HepG2 (cell line): Measurements from ENCODE around the gene STIP1. TPM values are rescaled to one million over a fixed set of nuclear protein-coding genes. Genes with fewer than 3 reads are reported as not detected.
A peak's percentile ranks its signal among the peaks of the same experiment; 100 is the strongest.

ENCODE experiments used
- ADNP ChIP-seq: sonication (generic); formaldehyde crosslinking; IDR thresholded peaks from 2 replicates; pipeline ENCODE4 v1.4.0; 2020; ENCODE audit warnings: missing genetic modification reagents
- ATAD3A ChIP-seq: sonication (generic); formaldehyde crosslinking; IDR thresholded peaks from 2 replicates; pipeline ENCODE4 v1.4.0; 2020; ENCODE audit warnings: missing genetic modification reagents
- HOXA7 ChIP-seq: sonication (generic); formaldehyde crosslinking; IDR thresholded peaks from 2 replicates; pipeline ENCODE4 v1.8.1; 2022; ENCODE audit warnings: mild to moderate bottlenecking, missing genetic modification reagents, moderate library complexity
- JUND ChIP-seq: sonication (generic); formaldehyde crosslinking; IDR thresholded peaks from 2 replicates; pipeline ENCODE4 v1.8.0; 2022; ENCODE audit warnings: mild to moderate bottlenecking, missing genetic modification reagents
- MTA1 ChIP-seq: sonication (generic); formaldehyde crosslinking; IDR thresholded peaks from 2 replicates; pipeline ENCODE4 v1.4.0; 2020; ENCODE audit warnings: missing genetic modification reagents, mild to moderate bottlenecking, borderline replicate concordance
- MXI1 ChIP-seq: IDR thresholded peaks from 3 replicates; pipeline ENCODE4 v1.6.1; 2012; ENCODE audit warnings: low read depth, low read length, inconsistent platforms, borderline replicate concordance
- REPIN1 ChIP-seq: sonication (generic); formaldehyde crosslinking; IDR thresholded peaks from 2 replicates; pipeline ENCODE4 v1.8.0; 2022; ENCODE audit warnings: missing genetic modification reagents, low read depth, mild to moderate bottlenecking, borderline replicate concordance
- SCMH1 ChIP-seq: sonication (generic); formaldehyde crosslinking; IDR thresholded peaks from 2 replicates; pipeline ENCODE4 v1.9.0; 2021; ENCODE audit warnings: missing genetic modification reagents, mild to moderate bottlenecking, borderline replicate concordance
- TGIF2 ChIP-seq: IDR thresholded peaks from 2 replicates; pipeline ENCODE4 v1.6.1; 2016; ENCODE audit warnings: control low read depth, missing compliant biosample characterization
- WIZ ChIP-seq: sonication (generic); formaldehyde crosslinking; IDR thresholded peaks from 2 replicates; pipeline ENCODE4 v1.5.1; 2020; ENCODE audit warnings: mild to moderate bottlenecking, missing genetic modification reagents
- ZIK1 ChIP-seq: sonication (generic); formaldehyde crosslinking; IDR thresholded peaks from 2 replicates; pipeline ENCODE4 v1.5.0; 2020; ENCODE audit warnings: mild to moderate bottlenecking, low read depth, missing genetic modification reagents, borderline replicate concordance
- ZNF333 ChIP-seq: sonication (generic); formaldehyde crosslinking; IDR thresholded peaks from 2 replicates; pipeline ENCODE4 v1.4.0; 2020; ENCODE audit warnings: mild to moderate bottlenecking, missing genetic modification reagents, borderline replicate concordance
- ZNF724P ChIP-seq: sonication (generic); formaldehyde crosslinking; IDR thresholded peaks from 2 replicates; pipeline ENCODE4 v1.8.0; 2022; ENCODE audit warnings: missing genetic modification reagents, borderline replicate concordance
- polyA plus RNA-seq, 8 experiments: library from polyadenylated mRNA; depleted of rRNA in 3 of 8; stranded (reverse) in 7 of 8; unstranded in 1 of 8; fragments of >200 nt; fragmentation: Illumina TruSeq in 4 of 8; extraction: Trizol in 4 of 8; gene quantifications; 2 replicates each; pipeline versions ENCODE4 v1.2.1 to v1.2.3, GENCODE V29; 2011 to 2016; ENCODE audit warnings: low read depth in 4 of 8, missing spikeins in 1 of 8, mixed read lengths in 1 of 8; ENCODE audit not compliant: insufficient read depth in 1 of 8
- total RNA-seq, 5 experiments: library from RNA; depleted of rRNA; stranded (reverse); fragments of >200 nt; fragmentation: Illumina TruSeq; extraction: Trizol; gene quantifications; 2 replicates each; pipeline ENCODE4 v1.2.3, GENCODE V29; 2016; ENCODE audit warnings: low read depth in 1 of 5
- TF ChIP-seq, protein P1 (sequence below): sonication (generic); formaldehyde crosslinking; conservative IDR thresholded peaks from 2 replicates; pipeline ENCODE4 v1.4.0; 2020; ENCODE audit warnings: mild to moderate bottlenecking, missing genetic modification reagents, moderate library complexity
- TF ChIP-seq, protein P2 (sequence below): sonication (generic); formaldehyde crosslinking; IDR thresholded peaks from 2 replicates; pipeline ENCODE4 v1.4.0; 2020; ENCODE audit warnings: mild to moderate bottlenecking, missing genetic modification reagents
- TF ChIP-seq, protein P3 (sequence below): sonication (generic); formaldehyde crosslinking; IDR thresholded peaks from 2 replicates; pipeline ENCODE4; 2020; ENCODE audit warnings: missing genetic modification reagents, mild to moderate bottlenecking, borderline replicate concordance
- TF ChIP-seq, protein P4 (sequence below): sonication (generic); formaldehyde crosslinking; IDR thresholded peaks from 2 replicates; pipeline ENCODE4 v1.4.0; 2020; ENCODE audit warnings: mild to moderate bottlenecking, missing genetic modification reagents

The STIP1 gene
- total and polyA plus RNA-seq, 2 of the 13 experiments (the other 11 are each of a cell fraction or from before 2014, with no cell fraction given): 81.1 to 217 TPM

DNA sequence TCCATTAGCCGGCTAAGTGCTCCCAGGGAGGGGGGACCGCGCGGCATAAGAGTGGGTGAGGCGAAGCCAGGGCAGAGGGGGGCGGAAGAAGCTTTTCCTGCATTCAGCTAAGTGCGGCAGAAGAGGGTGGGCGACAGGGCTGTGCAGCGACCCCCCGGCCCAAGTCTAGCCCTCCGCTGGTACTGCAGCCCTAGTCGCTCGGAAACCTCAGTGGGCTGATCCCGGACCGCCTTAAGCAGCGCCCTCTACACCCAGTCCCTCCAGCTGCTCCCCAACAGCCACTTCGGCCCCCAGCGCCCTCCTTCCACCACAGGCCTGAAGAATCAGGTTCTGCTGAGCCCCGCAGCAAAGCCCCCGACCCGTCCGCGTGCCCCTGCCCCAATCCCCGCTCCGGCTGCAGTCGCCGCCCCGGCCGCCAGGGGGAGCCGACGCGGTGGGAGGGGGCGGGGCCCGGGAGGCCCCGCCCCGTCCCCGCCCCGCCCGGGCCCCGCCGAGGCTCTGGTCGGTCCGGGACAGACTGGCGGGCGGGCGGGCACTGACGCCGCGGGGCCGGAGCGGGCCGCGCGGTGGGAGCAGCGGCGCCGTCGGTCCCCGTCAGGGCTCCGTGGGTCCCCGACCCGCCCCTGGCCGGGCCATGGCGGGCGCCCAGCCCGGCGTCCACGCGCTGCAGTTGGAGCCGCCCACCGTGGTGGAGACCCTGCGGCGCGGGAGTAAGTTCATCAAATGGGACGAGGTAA lies 65.2 kb downstream of the STIP1 start, which contains the start of gene PLCB3 (continued):
- TF ChIP-seq, protein P1, sequence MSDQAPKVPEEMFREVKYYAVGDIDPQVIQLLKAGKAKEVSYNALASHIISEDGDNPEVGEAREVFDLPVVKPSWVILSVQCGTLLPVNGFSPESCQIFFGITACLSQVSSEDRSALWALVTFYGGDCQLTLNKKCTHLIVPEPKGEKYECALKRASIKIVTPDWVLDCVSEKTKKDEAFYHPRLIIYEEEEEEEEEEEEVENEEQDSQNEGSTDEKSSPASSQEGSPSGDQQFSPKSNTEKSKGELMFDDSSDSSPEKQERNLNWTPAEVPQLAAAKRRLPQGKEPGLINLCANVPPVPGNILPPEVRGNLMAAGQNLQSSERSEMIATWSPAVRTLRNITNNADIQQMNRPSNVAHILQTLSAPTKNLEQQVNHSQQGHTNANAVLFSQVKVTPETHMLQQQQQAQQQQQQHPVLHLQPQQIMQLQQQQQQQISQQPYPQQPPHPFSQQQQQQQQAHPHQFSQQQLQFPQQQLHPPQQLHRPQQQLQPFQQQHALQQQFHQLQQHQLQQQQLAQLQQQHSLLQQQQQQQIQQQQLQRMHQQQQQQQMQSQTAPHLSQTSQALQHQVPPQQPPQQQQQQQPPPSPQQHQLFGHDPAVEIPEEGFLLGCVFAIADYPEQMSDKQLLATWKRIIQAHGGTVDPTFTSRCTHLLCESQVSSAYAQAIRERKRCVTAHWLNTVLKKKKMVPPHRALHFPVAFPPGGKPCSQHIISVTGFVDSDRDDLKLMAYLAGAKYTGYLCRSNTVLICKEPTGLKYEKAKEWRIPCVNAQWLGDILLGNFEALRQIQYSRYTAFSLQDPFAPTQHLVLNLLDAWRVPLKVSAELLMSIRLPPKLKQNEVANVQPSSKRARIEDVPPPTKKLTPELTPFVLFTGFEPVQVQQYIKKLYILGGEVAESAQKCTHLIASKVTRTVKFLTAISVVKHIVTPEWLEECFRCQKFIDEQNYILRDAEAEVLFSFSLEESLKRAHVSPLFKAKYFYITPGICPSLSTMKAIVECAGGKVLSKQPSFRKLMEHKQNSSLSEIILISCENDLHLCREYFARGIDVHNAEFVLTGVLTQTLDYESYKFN (CRISPR knock-in tag): no peak
- no peak for TF ChIP-seq ZIK1 (CRISPR knock-in tag)
- no peak for TF ChIP-seq SCMH1 (CRISPR knock-in tag)
- TF ChIP-seq, protein P2, sequence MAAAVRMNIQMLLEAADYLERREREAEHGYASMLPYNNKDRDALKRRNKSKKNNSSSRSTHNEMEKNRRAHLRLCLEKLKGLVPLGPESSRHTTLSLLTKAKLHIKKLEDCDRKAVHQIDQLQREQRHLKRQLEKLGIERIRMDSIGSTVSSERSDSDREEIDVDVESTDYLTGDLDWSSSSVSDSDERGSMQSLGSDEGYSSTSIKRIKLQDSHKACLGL: no peak
- no peak for TF ChIP-seq ZNF724P (CRISPR knock-in tag)
- TF ChIP-seq MXI1: peak; percentile 46; the same call in 1 of the 3 replicates
- TF ChIP-seq, protein P3, sequence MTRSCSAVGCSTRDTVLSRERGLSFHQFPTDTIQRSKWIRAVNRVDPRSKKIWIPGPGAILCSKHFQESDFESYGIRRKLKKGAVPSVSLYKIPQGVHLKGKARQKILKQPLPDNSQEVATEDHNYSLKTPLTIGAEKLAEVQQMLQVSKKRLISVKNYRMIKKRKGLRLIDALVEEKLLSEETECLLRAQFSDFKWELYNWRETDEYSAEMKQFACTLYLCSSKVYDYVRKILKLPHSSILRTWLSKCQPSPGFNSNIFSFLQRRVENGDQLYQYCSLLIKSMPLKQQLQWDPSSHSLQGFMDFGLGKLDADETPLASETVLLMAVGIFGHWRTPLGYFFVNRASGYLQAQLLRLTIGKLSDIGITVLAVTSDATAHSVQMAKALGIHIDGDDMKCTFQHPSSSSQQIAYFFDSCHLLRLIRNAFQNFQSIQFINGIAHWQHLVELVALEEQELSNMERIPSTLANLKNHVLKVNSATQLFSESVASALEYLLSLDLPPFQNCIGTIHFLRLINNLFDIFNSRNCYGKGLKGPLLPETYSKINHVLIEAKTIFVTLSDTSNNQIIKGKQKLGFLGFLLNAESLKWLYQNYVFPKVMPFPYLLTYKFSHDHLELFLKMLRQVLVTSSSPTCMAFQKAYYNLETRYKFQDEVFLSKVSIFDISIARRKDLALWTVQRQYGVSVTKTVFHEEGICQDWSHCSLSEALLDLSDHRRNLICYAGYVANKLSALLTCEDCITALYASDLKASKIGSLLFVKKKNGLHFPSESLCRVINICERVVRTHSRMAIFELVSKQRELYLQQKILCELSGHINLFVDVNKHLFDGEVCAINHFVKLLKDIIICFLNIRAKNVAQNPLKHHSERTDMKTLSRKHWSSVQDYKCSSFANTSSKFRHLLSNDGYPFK (CRISPR knock-in tag): no peak
- TF ChIP-seq, protein P4, sequence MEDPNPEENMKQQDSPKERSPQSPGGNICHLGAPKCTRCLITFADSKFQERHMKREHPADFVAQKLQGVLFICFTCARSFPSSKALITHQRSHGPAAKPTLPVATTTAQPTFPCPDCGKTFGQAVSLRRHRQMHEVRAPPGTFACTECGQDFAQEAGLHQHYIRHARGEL: no peak
- no peak for TF ChIP-seq ATAD3A (CRISPR knock-in tag)
- no peak for TF ChIP-seq WIZ (CRISPR knock-in tag)
- no peak for TF ChIP-seq ZNF333
- TF ChIP-seq HOXA7 (CRISPR knock-in tag): no peak
- no peak for TF ChIP-seq TGIF2 (CRISPR knock-in tag)
- no peak for TF ChIP-seq JUND (CRISPR knock-in tag)
- no peak for TF ChIP-seq MTA1 (CRISPR knock-in tag)
- TF ChIP-seq ADNP (CRISPR knock-in tag): no peak
- no peak for TF ChIP-seq REPIN1 (CRISPR knock-in tag)
